ENCODE data around the gene EOLA1. TPM values are rescaled to one million over a fixed set of nuclear protein-coding genes. Genes with fewer than 3 reads are reported as not detected.

The EOLA1 gene
- polyA plus RNA-seq, 1 donor (not counting 4 experiments of a cell fraction or from before 2014, with no cell fraction given) = 9.3 TPM

- dilution Hi-C loops (cut with MboI; ENCODE audit: extremely low pct_ligation_motif_present, low sequenced_read_pairs) = no loop called here
These were observed 29.0 kb downstream of the EOLA1 start for GRCh38 chrX:149569770-149570169.

GRCh38 chrX:149570668-149571067, 29.9 kb downstream of the EOLA1 start:
- no peak overlapping the region for H3K27ac ChIP-seq (ENCODE audit: control insufficient read depth, insufficient read depth, low read length)
- H3K79me2 ChIP-seq (ENCODE audit: control insufficient read depth, insufficient read depth, low read length) = no peaks in the 10 kb centered on the region
- H2AFZ ChIP-seq (ENCODE audit: control insufficient read depth, low read length) = no peak overlapping the region
- no peaks in the 10 kb centered on the region for H3K27me3 ChIP-seq (ENCODE audit: control insufficient read depth, extremely low read depth, insufficient read depth, low read length)
- H4K20me1 ChIP-seq (ENCODE audit: control insufficient read depth, extremely low read depth, insufficient read depth, low read length) = no peaks in the 10 kb centered on the region
- H3K9me1 ChIP-seq (ENCODE audit: control insufficient read depth, extremely low read depth, insufficient read depth, low read length) = no peaks in the 10 kb centered on the region
- TF ChIP-seq CTCF (optimal IDR thresholded peaks at IDR 0.05 in 1 of 3, IDR thresholded peaks at IDR 0.05 in 1 of 3, conservative IDR thresholded peaks at IDR 0.05 in 1 of 3; ENCODE audit: extremely low read depth in 1 of 3, insufficient read depth in 2 of 3, low read length in 3 of 3) (no peak), EZH2 (IDR thresholded peaks at IDR 0.05; ENCODE audit: low read length) (no peak)
- dilution Hi-C loops (cut with MboI; ENCODE audit: extremely low pct_ligation_motif_present, low sequenced_read_pairs) = no loop called here
- DNase-seq (ENCODE audit: low read depth, low spot score) (peak; percentile 36), FAIRE-seq (peak; percentile 65)
- no peak overlapping the region for H3K4me2 ChIP-seq (ENCODE audit: control insufficient read depth, extremely low read depth, insufficient read depth, low read depth, low read length)
- H3K36me3 ChIP-seq (ENCODE audit: control insufficient read depth in 2 of 2, extremely low read depth in 1 of 2, insufficient read depth in 2 of 2, low read length in 2 of 2) = no peaks in the 10 kb centered on the region
- no peak overlapping the region for H3K9ac ChIP-seq (ENCODE audit: control insufficient read depth, extremely low read depth, insufficient read depth, low read length)
- H3K9me3 ChIP-seq (ENCODE audit: control insufficient read depth, low read depth, low read length) = no peaks in the 10 kb centered on the region
- H3K4me3 ChIP-seq (ENCODE audit: control insufficient read depth in 2 of 3, extremely low read depth in 1 of 3, insufficient read depth in 2 of 3, low read depth in 1 of 3, low read length in 3 of 3) = no peak overlapping the region
- H3K4me1 ChIP-seq (ENCODE audit: control insufficient read depth, extremely low read depth, insufficient read depth, low read length) = no peaks in the 10 kb centered on the region

More at GRCh38 chrX:149569770-149570169, 29.0 kb downstream of the EOLA1 start:
- Histone ChIP-seq H2AFZ (ENCODE audit: control insufficient read depth, low read length) (no peak overlapping the region), H3K9me3 (ENCODE audit: control insufficient read depth, low read depth, low read length) (no peaks in the 10 kb centered on the region), H3K36me3 (ENCODE audit: control insufficient read depth in 2 of 2, extremely low read depth in 1 of 2, insufficient read depth in 2 of 2, low read length in 2 of 2) (no peaks in the 10 kb centered on the region), H4K20me1 (ENCODE audit: control insufficient read depth, extremely low read depth, insufficient read depth, low read length) (no peaks in the 10 kb centered on the region), H3K4me2 (ENCODE audit: control insufficient read depth, extremely low read depth, insufficient read depth, low read depth, low read length) (no peak overlapping the region), H3K9me1 (ENCODE audit: control insufficient read depth, extremely low read depth, insufficient read depth, low read length) (no peaks in the 10 kb centered on the region), H3K27ac (ENCODE audit: control insufficient read depth, insufficient read depth, low read length) (no peak overlapping the region), H3K79me2 (ENCODE audit: control insufficient read depth, insufficient read depth, low read length) (no peaks in the 10 kb centered on the region), H3K4me1 (ENCODE audit: control insufficient read depth, extremely low read depth, insufficient read depth, low read length) (no peaks in the 10 kb centered on the region), H3K27me3 (ENCODE audit: control insufficient read depth, extremely low read depth, insufficient read depth, low read length) (no peaks in the 10 kb centered on the region), H3K9ac (ENCODE audit: control insufficient read depth, extremely low read depth, insufficient read depth, low read length) (no peak overlapping the region), H3K4me3 (ENCODE audit: control insufficient read depth in 2 of 3, extremely low read depth in 1 of 3, insufficient read depth in 2 of 3, low read depth in 1 of 3, low read length in 3 of 3) (no peak overlapping the region)
- DNase-seq (ENCODE audit: low read depth, low spot score) (no peak), FAIRE-seq (no peak)
- TF ChIP-seq CTCF (optimal IDR thresholded peaks at IDR 0.05 in 1 of 3, IDR thresholded peaks at IDR 0.05 in 1 of 3, conservative IDR thresholded peaks at IDR 0.05 in 1 of 3; ENCODE audit: extremely low read depth in 1 of 3, insufficient read depth in 2 of 3, low read length in 3 of 3) = no peak
